Peyer's patch (tissue), 4 donors: Measurements from ENCODE around the gene CCDC12.

Experiments used
- CTCF ChIP-seq, 6 experiments: fragments of 450-650 bp in 4 of 6; fragments of 200-600 bp in 2 of 6; sonication (generic) in 1 of 6; IDR thresholded peaks; one replicate each; pipeline ENCODE4 v1.5.1; 2017 to 2019; ENCODE audit warnings: antibody characterized with exemption in 6 of 6, mild to moderate bottlenecking in 3 of 6, moderate library complexity in 1 of 6
- POLR2A ChIP-seq, 2 donors: fragments of 450-650 bp; IDR thresholded peaks; one replicate each; pipeline ENCODE4 v1.5.1; 2017; ENCODE audit warnings: antibody characterized with exemption in 2 of 2, mild to moderate bottlenecking in 2 of 2, moderate library complexity in 2 of 2

- TF ChIP-seq CTCF (IDR thresholded peaks at IDR 0.05) (no peak), POLR2A (IDR thresholded peaks at IDR 0.05) (no peak)
Observed at GRCh38 chr3:46884427-46884826, 92.1 kb downstream of the CCDC12 start.
